Left forelimb (tissue), 1 donor: Measurements from ENCODE around the gene SIPA1L3.

Source experiments
- DNase-seq: peaks from one replicate; pipeline ENCODE4 v3.0.0-alpha.2; 2018; ENCODE audit warnings: low spot score

The SIPA1L3 gene

DNA sequence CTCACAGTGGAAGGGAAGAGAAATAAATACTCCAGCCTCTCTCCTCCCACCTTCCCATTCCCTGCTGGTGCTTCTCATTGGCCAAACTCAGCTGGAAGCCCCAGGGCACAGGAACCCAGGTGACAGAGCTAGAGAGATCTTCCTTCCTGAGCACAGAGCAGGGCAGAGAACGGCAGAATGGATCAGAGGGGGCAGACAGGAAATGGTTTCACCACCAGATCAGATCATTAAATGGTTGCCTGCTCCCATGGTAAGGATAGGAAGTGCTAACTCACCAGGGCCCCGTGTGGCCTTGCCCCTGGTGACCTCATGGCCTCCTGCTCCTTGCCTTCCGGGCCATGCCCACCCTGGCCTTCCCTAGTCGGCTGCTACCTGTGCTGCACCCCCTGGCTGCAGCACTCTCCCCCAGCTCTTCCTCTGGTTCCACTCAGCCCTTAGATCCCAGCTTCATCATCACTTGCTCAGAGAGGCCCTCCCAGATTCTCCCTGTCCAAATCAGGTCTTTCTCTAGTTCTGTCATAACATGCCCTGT lies 208.3 kb downstream of the SIPA1L3 start:
- no peak for DNase-seq

DNA sequence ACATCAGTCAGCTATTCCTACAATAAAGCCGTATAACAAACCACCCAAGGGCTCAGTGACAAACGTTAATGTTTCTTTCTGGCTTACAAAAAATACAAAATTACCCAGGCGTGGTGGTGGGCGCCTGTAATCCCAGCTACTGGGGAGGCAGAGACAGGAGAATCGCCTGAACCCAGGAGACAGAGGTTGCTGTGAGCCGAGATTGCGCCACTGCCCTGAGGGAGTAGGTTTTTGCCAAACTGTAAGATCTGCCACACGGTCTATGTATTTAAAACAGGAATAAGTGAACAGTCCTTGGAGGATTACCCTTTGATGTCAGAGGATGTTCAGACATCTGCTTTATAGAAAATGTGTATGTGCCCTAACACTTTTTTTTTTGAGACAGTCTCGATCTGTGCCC lies 211.2 kb downstream of the SIPA1L3 start:
- no peak for DNase-seq

DNA sequence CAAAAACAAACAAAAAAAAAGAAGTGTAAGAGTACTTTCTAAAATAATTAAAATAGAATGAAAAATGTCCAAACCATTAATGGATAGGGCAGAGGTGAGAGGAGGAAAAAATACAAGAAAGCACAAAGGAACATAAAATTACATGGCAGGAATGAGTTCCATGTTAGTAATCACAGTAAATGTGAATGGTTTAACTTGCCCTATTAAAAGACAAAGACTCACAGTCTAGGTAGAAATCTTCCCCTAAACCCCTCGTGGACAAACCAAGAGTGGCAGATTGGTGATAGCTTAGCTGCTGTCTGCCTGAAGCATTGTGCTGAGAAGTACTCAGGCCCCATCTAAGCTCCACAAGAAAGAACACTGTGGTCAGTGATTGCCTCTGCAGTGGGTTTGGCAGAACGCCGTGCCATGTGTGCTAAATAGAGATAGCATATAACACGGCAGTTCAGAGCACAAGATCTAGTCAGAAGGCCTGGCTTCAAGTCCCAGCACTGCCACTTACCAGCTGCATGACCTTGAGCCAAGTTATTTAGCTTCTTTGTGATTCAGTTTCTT lies 213.5 kb downstream of the SIPA1L3 start:
- no peak for DNase-seq

DNA sequence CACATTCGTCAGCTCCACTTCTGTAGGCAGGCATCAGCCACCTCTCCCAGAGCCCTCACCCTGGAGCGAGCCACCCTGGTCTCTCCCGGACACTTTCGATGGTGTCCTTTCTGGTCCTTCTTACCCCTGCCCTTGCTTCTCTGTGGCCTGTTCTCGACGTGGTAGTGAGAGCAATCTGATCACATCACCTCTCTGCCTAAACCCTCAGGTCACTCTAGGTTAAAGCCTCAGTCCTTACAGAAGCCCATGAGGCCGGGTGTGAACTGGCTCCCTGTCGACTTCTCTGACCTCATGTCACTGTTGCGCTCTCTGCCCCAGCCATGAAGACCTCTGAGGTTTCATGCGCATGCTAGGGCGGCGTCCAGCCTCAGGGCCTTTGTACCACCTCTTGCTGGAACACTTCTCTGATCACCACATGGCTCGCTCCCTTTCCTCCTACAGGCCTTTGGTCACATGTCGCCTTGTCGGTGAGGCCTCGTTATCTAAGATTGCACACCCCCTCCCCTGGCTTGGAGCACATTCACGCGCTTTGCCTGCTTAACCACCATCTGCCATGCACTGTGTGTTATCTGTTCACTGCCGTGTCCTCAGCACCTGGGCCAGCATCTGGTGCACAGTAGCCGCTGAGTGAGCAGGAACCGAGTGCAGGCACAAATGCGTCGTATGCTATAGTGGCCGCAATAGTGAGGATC lies 215.5 kb downstream of the SIPA1L3 start:
- DNase-seq: no peak

- DNase-seq: no peak
These were observed 218.2 kb downstream of the SIPA1L3 start for GRCh38 chr19:38125238-38125637.

DNA sequence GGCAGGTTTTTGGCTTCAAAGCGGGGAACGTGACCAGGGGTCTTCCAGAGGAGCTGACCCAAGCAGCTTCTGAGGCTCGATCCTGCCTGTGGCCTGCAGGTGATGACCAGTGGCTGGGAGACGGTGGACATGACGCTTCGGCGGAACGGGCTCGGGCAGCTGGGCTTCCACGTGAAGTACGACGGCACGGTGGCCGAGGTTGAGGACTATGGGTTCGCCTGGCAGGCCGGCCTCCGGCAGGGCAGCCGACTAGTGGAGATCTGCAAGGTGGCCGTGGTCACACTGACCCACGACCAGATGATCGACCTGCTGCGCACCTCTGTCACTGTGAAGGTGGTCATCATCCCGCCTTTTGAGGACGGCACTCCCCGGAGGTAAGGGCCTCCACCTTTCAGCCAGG lies 223.4 kb downstream of the SIPA1L3 start:
- no peak for DNase-seq

DNA sequence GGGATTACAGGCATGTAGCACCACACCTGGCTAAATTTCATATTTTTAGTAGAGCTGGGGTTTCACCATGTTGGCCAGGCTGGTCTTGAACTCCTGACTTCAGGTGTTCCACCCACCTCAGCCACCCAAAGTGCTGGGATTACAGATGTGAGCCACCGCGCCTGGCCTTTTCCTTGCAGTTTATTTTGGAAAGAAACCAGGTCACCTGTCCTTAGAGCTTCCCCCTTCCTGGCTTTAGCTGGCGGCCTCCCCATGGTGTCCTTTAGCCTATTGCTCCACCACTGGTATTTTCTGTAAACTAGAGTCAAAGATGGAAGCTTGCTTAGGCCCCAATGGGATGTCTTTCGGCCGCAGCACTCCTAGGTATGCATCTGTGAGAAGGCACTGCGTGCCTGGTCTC lies 225.8 kb downstream of the SIPA1L3 start:
- DNase-seq: no peak

DNA sequence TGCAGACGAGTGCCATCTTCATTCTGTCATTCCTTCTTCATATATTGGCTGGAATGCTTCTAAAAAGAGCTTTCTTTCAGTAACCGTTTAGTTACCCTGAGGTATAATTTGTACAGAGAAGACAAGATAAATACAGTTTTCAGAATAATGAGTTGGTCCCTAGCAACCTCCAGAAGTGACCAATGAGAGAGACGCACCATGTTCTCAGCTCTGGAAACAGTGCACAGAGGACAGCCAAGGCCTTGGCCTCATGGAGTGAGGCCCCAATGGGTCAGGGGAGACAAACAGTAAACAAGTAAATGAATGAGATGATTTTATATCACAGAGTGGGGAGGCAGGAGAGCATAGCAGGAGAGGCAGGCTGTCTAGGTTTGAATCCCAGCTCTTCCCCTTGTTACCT lies 226.3 kb downstream of the SIPA1L3 start:
- DNase-seq: no peak

GRCh38 chr19:38134540-38135149 lies 227.6 kb downstream of the SIPA1L3 start:
- DNase-seq: no peak

DNA sequence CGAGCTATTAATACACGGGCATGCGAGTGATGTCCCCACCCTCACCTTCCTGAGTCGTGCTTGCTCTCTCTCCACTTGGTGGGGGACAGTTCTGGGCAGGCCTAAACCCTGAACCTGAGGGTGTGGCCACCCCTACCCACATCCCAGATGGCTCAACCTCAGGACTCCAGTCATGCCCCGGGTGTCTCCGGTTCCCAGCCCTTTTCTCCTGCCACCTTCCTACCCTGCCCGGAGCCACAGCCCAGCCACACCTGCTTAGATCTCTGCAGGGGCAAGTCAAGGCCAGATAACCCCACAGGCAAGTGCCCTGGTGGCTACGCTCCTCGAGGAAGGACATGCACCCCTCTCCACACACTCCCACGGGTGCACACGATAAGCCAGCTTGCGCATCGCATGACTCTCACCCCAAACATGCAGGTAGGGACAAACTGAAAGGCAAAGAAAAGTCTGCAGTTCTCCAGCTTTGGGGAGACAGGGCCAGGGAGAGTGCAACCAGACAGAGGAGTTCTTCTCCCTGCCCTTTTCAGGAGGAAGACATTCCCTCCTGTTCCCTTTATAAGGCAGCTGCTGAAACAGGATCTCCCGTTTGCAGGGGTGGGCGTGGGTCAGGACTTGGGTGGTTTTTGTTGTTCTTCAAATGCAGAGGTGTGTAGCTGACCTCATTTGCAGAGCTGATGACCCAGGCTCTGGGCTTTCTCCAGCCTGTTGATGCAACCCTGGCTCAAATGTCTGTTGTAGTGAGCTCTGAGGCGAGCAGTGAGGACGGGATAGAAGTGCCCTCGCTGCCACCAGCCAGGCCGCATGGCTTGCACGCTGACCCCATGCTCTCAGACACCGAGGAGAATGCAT lies 228.4 kb downstream of the SIPA1L3 start:
- DNase-seq: no peak

GRCh38 chr19:38139122-38139521 lies 232.1 kb downstream of the SIPA1L3 start:
- DNase-seq: no peak

GRCh38 chr19:38141108-38141507 lies 234.1 kb downstream of the SIPA1L3 start:
- DNase-seq: no peak

DNA sequence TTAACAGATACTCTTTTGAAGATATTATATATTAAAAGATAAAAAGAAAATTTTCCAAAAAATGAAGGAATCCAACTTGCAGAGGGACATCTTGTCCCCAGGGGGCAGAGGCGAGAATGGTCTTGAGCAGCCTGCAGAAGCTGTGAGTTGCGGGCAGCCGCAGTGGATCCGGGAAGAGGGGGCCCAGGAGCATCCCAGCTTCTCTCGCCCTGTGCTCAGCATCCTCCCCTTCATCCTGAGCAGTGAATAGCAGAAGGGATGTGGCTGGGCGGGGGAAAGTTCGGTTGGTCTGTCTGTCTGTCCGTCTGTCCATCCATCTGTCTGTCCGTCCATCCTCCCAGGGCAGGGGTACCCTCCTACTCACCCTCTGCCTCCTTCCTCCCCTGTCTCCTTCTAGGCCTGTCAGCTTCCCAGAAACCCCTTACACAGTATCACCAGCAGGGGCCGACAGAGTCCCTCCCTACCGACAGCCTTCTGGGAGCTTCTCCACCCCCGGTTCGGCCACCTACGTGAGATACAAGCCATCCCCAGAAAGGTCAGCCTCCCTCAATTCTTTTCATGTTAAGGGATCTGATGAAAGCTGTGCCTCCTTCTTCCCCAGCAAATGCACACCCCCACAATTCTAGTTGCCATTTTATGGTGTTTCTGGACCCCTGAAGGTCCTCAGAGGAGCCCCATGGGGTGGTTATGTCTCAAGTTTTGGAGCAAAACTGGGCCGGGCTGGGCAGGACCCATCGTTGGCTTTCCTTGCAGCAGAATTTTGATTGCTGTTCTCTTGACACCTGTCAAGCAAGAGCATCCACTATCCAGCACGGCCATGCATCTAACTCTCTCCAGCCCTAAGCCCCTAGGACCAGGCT lies 235.4 kb downstream of the SIPA1L3 start:
- DNase-seq: no peak

- DNase-seq: no peak
These were observed 236.8 kb downstream of the SIPA1L3 start for GRCh38 chr19:38143847-38144246.

- DNase-seq: no peak
These were observed 237.7 kb downstream of the SIPA1L3 start for GRCh38 chr19:38144667-38145066.

DNA sequence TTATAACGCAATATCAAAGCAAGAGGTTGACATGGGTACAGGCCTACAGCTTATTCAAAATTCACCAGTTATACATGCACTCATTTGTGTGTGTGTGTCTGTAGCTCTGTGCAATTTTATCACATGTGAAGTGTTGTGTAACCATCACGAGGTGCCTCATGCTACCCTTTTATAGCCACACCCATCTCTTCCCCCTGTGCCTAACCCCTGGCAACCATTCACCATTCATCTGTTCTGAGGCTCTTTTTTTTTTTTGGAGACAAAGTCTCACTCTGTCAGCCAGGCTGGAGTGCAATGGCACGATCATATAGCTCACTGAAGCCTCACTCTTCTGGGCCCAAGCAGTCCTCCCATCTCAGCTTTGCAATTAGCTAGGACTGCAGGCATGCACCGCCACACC lies 238.6 kb downstream of the SIPA1L3 start:
- DNase-seq: no peak

DNA sequence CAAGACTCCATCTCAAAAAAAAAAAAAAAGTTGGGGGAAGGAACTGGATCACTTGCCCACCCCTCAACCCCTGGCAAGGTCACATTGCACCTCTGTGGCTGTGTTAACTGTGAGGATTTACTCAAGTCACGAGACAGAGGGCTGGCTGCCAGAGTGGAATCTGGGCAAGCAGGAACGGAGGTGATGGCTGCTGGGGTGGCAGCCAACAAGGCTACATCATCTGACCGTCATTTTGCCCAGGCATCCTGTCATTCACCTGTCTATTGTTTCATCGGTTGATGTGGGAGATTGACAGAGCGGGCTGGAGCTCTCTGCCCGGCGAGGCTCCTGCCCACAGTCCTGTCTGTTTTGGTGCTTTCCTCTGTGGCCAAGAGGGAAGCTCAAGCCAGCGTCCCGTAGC lies 241.3 kb downstream of the SIPA1L3 start:
- DNase-seq: no peak

DNA sequence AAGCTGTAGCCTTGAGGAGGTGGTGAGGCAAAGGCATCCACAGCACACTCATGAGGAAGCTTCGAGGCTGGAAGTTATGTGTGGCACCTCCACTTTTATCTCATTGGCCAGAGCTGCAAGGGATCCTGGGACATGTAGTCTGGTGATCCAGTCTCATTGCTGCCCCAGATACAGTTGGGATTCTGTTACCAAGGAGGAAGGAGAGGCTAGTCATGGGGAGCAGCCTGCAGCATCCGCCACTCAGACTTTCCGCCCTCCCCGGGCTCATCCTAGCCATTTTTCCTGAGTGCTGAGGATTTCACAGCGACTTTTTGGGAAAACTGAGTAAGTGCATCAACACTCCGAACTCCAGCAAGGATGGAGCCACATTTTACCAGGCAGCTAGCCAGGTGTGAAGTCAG lies 242.7 kb downstream of the SIPA1L3 start:
- no peak for DNase-seq

GRCh38 chr19:38151242-38151641 lies 244.2 kb downstream of the SIPA1L3 start:
- DNase-seq: no peak

DNA sequence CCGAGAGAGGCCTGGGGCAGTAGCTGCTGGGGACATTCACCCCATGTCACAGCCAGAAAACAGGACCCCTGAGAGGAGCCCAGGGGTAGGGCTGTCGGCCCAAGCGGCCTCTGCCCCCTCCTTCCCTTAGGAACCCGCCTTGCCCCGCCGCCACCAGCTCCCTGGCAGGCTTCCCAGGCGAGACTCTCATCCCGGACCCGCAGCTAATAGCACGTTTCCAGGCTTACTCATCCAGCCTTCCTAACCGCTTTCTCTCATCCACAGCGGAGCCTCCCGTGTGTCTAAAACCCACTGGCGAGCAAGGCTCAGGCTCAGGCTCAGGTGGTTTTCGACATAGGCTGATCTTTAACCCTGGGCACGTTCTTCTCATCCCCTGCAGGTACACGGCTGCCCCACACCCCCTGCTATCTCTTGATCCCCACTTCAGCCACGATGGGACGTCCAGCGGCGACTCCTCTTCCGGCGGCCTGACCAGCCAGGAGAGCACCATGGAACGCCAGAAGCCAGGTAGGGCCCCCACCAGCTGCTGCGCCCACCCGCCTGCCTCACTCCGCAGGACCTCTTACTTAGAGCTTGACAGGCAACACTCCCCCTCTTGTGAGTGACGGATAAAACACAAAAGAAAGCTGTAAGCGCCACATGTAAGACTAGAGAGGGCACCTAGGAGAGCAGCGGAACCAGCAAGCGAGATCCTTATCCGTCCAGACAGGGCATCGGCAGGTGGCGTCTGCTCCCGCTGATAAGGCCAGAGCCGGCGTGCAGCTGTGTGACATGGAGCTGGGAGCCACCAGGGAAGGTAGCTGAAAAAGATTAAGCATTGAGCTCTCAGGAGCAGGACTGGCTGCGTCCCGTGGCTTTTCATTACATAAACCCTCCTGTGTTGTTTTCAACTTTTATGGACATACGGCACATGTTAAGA lies 245.7 kb downstream of the SIPA1L3 start:
- DNase-seq: no peak

DNA sequence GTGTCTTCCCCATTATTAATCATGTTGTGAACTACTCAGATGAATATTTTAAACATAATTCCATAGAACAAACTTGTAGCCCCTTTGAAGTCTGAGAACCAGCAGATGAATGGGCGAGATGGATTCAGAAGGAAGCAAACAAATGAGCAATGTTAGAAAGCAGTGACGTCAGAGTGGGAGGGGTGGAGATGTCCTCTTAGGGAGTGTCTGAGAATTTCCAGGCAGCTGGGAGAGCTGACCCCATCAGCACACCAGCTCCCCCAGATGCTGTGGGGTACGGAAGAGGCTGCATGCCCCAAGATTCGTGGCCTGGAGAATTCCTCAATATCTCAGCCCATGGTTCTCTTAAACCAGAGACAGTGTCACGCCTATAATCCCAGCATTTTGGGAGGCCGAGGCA lies 248.4 kb downstream of the SIPA1L3 start:
- DNase-seq: no peak
